Measurements from ENCODE around the gene AATK. TPM values are rescaled to one million over a fixed set of nuclear protein-coding genes. Genes with fewer than 3 reads are reported as not detected.

The AATK gene
- total and polyA plus RNA-seq, 2 experiments from 2014 or later: 1.1 to 5.0 TPM

DNA sequence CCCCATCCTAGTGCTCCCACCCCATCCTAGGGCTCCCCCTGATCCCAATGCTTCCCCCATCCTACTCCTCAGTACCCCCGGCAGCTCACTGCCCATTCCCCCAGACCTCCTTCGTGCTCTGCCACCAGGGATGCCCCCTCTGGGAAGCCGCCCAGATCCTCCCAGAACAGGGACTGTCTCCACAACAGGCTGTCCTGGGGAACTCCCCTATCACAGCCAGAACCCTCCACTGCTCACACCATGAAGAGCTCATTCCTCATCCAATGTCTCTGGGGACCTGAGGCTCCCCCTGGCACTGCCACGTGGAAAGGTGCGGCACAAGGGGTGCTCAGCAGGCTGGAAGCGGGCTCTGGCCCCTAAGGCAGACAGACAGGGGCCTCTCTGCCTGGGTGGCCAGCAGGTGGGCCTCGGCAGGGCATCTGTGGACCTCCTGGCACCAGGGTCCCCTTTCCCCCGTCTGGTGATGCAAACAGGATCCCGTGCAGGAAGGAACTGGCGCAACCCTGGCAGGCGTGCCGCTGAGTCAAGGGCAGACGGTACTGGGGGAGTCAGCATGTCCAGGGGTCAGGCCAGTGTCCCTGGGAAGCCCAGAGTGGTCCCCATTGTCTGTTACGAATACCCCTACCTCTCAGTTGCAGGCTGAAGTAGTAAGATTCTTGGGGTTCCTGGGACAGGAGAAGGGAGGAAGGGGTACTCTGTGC, 15.5 kb downstream of the AATK start:
- 0 out of 2 replicates have a peak, but pooled peaks cover 2% of the 10 kb centered on the region for H4K20me1 ChIP-seq (replicated peaks; ENCODE audit: insufficient read depth)
- no peak overlapping the region for H3K4me2 ChIP-seq
- no peaks in the 10 kb centered on the region for H3F3A ChIP-seq (replicated peaks; ENCODE audit: low read depth)
- no peaks in the 10 kb centered on the region for H3K79me2 ChIP-seq (replicated peaks; ENCODE audit: insufficient read depth)
- no peak overlapping the region for H3K27ac Mint-ChIP-seq
- H3K27me3 Mint-ChIP-seq (ENCODE audit: insufficient read depth, low read depth, poor library complexity): peaks cover 9% of the 10 kb centered on the region
- H3K9me3 Mint-ChIP-seq: peaks cover 3% of the 10 kb centered on the region; the same call in 1 of the 3 replicates
- no peaks in the 10 kb centered on the region for H3K4me1 Mint-ChIP-seq
- H3K27me3 ChIP-seq (ENCODE audit: insufficient read depth): no peaks in the 10 kb centered on the region
- no peak overlapping the region for H3K4me3 Mint-ChIP-seq
- ATAC-seq: no peak
- no peaks in the 10 kb centered on the region for H3K9me2 ChIP-seq (ENCODE audit: insufficient read depth)
- no peaks in the 10 kb centered on the region for H3K36me3 Mint-ChIP-seq (ENCODE audit: low read depth)
- no peak for DNase-seq (ENCODE audit: low spot score)
- H2AFZ ChIP-seq: no peak overlapping the region
- TF ChIP-seq, protein P1, sequence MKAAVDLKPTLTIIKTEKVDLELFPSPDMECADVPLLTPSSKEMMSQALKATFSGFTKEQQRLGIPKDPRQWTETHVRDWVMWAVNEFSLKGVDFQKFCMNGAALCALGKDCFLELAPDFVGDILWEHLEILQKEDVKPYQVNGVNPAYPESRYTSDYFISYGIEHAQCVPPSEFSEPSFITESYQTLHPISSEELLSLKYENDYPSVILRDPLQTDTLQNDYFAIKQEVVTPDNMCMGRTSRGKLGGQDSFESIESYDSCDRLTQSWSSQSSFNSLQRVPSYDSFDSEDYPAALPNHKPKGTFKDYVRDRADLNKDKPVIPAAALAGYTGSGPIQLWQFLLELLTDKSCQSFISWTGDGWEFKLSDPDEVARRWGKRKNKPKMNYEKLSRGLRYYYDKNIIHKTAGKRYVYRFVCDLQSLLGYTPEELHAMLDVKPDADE (IDR thresholded peaks at IDR 0.05): no peak
- no peak for TF ChIP-seq CREB1 (CRISPR knock-in tag; IDR thresholded peaks at IDR 0.05; ENCODE audit: low read depth)
- no peak for TF ChIP-seq EZH2 (IDR thresholded peaks at IDR 0.05; ENCODE audit: low read depth, unreplicated experiment)
- TF ChIP-seq NANOG (IDR thresholded peaks at IDR 0.05; ENCODE audit: borderline replicate concordance): no peak
- no peak for TF ChIP-seq EZH2phosphoT487 (IDR thresholded peaks at IDR 0.05; ENCODE audit: unreplicated experiment)
- TF ChIP-seq ZNF114 (CRISPR knock-in tag; IDR thresholded peaks at IDR 0.05): no peak
- TF ChIP-seq, protein P2, sequence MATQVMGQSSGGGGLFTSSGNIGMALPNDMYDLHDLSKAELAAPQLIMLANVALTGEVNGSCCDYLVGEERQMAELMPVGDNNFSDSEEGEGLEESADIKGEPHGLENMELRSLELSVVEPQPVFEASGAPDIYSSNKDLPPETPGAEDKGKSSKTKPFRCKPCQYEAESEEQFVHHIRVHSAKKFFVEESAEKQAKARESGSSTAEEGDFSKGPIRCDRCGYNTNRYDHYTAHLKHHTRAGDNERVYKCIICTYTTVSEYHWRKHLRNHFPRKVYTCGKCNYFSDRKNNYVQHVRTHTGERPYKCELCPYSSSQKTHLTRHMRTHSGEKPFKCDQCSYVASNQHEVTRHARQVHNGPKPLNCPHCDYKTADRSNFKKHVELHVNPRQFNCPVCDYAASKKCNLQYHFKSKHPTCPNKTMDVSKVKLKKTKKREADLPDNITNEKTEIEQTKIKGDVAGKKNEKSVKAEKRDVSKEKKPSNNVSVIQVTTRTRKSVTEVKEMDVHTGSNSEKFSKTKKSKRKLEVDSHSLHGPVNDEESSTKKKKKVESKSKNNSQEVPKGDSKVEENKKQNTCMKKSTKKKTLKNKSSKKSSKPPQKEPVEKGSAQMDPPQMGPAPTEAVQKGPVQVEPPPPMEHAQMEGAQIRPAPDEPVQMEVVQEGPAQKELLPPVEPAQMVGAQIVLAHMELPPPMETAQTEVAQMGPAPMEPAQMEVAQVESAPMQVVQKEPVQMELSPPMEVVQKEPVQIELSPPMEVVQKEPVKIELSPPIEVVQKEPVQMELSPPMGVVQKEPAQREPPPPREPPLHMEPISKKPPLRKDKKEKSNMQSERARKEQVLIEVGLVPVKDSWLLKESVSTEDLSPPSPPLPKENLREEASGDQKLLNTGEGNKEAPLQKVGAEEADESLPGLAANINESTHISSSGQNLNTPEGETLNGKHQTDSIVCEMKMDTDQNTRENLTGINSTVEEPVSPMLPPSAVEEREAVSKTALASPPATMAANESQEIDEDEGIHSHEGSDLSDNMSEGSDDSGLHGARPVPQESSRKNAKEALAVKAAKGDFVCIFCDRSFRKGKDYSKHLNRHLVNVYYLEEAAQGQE (IDR thresholded peaks at IDR 0.05; ENCODE audit: unreplicated experiment): no peak
- TF ChIP-seq JUNB (IDR thresholded peaks at IDR 0.05; ENCODE audit: unreplicated experiment): no peak
- TF ChIP-seq, protein P3, sequence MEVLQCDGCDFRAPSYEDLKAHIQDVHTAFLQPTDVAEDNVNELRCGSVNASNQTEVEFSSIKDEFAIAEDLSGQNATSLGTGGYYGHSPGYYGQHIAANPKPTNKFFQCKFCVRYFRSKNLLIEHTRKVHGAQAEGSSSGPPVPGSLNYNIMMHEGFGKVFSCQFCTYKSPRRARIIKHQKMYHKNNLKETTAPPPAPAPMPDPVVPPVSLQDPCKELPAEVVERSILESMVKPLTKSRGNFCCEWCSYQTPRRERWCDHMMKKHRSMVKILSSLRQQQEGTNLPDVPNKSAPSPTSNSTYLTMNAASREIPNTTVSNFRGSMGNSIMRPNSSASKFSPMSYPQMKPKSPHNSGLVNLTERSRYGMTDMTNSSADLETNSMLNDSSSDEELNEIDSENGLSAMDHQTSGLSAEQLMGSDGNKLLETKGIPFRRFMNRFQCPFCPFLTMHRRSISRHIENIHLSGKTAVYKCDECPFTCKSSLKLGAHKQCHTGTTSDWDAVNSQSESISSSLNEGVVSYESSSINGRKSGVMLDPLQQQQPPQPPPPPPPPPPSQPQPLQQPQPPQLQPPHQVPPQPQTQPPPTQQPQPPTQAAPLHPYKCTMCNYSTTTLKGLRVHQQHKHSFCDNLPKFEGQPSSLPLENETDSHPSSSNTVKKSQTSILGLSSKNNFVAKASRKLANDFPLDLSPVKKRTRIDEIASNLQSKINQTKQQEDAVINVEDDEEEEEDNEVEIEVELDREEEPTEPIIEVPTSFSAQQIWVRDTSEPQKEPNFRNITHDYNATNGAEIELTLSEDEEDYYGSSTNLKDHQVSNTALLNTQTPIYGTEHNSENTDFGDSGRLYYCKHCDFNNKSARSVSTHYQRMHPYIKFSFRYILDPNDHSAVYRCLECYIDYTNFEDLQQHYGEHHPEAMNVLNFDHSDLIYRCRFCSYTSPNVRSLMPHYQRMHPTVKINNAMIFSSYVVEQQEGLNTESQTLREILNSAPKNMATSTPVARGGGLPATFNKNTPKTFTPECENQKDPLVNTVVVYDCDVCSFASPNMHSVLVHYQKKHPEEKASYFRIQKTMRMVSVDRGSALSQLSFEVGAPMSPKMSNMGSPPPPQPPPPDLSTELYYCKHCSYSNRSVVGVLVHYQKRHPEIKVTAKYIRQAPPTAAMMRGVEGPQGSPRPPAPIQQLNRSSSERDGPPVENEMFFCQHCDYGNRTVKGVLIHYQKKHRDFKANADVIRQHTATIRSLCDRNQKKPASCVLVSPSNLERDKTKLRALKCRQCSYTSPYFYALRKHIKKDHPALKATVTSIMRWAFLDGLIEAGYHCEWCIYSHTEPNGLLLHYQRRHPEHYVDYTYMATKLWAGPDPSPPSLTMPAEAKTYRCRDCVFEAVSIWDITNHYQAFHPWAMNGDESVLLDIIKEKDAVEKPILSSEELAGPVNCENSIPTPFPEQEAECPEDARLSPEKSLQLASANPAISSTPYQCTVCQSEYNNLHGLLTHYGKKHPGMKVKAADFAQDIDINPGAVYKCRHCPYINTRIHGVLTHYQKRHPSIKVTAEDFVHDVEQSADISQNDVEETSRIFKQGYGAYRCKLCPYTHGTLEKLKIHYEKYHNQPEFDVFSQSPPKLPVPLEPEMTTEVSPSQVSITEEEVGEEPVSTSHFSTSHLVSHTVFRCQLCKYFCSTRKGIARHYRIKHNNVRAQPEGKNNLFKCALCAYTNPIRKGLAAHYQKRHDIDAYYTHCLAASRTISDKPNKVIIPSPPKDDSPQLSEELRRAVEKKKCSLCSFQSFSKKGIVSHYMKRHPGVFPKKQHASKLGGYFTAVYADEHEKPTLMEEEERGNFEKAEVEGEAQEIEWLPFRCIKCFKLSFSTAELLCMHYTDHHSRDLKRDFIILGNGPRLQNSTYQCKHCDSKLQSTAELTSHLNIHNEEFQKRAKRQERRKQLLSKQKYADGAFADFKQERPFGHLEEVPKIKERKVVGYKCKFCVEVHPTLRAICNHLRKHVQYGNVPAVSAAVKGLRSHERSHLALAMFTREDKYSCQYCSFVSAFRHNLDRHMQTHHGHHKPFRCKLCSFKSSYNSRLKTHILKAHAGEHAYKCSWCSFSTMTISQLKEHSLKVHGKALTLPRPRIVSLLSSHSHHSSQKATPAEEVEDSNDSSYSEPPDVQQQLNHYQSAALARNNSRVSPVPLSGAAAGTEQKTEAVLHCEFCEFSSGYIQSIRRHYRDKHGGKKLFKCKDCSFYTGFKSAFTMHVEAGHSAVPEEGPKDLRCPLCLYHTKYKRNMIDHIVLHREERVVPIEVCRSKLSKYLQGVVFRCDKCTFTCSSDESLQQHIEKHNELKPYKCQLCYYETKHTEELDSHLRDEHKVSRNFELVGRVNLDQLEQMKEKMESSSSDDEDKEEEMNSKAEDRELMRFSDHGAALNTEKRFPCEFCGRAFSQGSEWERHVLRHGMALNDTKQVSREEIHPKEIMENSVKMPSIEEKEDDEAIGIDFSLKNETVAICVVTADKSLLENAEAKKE (CRISPR knock-in tag; IDR thresholded peaks at IDR 0.05): no peak
- no peak for TF ChIP-seq POLR2AphosphoS5 (IDR thresholded peaks at IDR 0.05; ENCODE audit: low read depth)
- TF ChIP-seq, protein P4, sequence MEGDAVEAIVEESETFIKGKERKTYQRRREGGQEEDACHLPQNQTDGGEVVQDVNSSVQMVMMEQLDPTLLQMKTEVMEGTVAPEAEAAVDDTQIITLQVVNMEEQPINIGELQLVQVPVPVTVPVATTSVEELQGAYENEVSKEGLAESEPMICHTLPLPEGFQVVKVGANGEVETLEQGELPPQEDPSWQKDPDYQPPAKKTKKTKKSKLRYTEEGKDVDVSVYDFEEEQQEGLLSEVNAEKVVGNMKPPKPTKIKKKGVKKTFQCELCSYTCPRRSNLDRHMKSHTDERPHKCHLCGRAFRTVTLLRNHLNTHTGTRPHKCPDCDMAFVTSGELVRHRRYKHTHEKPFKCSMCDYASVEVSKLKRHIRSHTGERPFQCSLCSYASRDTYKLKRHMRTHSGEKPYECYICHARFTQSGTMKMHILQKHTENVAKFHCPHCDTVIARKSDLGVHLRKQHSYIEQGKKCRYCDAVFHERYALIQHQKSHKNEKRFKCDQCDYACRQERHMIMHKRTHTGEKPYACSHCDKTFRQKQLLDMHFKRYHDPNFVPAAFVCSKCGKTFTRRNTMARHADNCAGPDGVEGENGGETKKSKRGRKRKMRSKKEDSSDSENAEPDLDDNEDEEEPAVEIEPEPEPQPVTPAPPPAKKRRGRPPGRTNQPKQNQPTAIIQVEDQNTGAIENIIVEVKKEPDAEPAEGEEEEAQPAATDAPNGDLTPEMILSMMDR (conservative IDR thresholded peaks at IDR 0.05; ENCODE audit: low read depth in 2 of 2): no peak
- no peak for TF ChIP-seq ZNF331 (CRISPR knock-in tag; IDR thresholded peaks at IDR 0.05; ENCODE audit: low read depth)
- TF ChIP-seq STAT1 (IDR thresholded peaks at IDR 0.05; ENCODE audit: unreplicated experiment): no peak
- H3K4me3 ChIP-seq: no peak overlapping the region
- H3K36me3 ChIP-seq (ENCODE audit: insufficient read depth): no peaks in the 10 kb centered on the region
- H3K27ac ChIP-seq (ENCODE audit: low read depth): no peak overlapping the region
- no peaks in the 10 kb centered on the region for H3K4me1 ChIP-seq (ENCODE audit: insufficient read depth)

All from GM23338 (cell line).